GM23338 (cell line): ENCODE results near the gene ITIH3. TPM values are rescaled to one million over a fixed set of nuclear protein-coding genes. Genes with fewer than 3 reads are reported as not detected.

Source experiments
- ATAC-seq: fragments of 200-7000 bp; cut with Tn5 transposase; 3 replicates; pipeline ENCODE4 v1.9.1; 2020
- DNase-seq: peaks from one replicate; pipeline ENCODE4 v3.0.0-alpha.2; 2015; ENCODE audit warnings: low spot score
- H2AFZ ChIP-seq: fragments of 200-600 bp; sonication (generic); 2 replicates; pipeline ENCODE4 v1.8.0; 2016; ENCODE audit warnings: antibody characterized with exemption, mild to moderate bottlenecking, moderate library complexity
- H3F3A ChIP-seq: fragments of 200-600 bp; sonication (generic); replicated peaks from 2 replicates; pipeline ENCODE4 v1.8.0; 2017; ENCODE audit warnings: antibody characterized with exemption, mixed run types, low read depth
- H3K27ac ChIP-seq: fragments of 200-600 bp; sonication (generic); 2 replicates; pipeline ENCODE4 v1.6.1; 2016; ENCODE audit warnings: low read depth
- H3K27me3 ChIP-seq: fragments of 200-600 bp; sonication (generic); 2 replicates; pipeline ENCODE4 v1.8.0; 2016; ENCODE audit warnings: mild to moderate bottlenecking, mixed run types, moderate library complexity; ENCODE audit not compliant: insufficient read depth
- H3K36me3 ChIP-seq: fragments of 200-600 bp; sonication (generic); 2 replicates; pipeline ENCODE4 v1.8.0; 2016; ENCODE audit warnings: mild to moderate bottlenecking; ENCODE audit not compliant: insufficient read depth
- H3K4me1 ChIP-seq: fragments of 200-600 bp; sonication (generic); 2 replicates; pipeline ENCODE4 v1.8.0; 2016; ENCODE audit warnings: mild to moderate bottlenecking, moderate library complexity; ENCODE audit not compliant: insufficient read depth
- H3K4me2 ChIP-seq: fragments of 200-600 bp; sonication (generic); 2 replicates; pipeline ENCODE4 v1.7.1; 2017; ENCODE audit warnings: mixed run types
- H3K4me3 ChIP-seq: fragments of 200-600 bp; sonication (generic); 2 replicates; pipeline ENCODE4 v1.6.1; 2016; ENCODE audit warnings: mixed run types
- H3K79me2 ChIP-seq: fragments of 200-600 bp; sonication (generic); replicated peaks from 2 replicates; pipeline ENCODE4 v1.8.0; 2017; ENCODE audit warnings: mild to moderate bottlenecking; ENCODE audit not compliant: insufficient read depth
- H3K9me2 ChIP-seq: fragments of 200-600 bp; sonication (generic); 2 replicates; pipeline ENCODE4 v1.8.0; 2017; ENCODE audit not compliant: insufficient read depth
- H4K20me1 ChIP-seq: fragments of 200-600 bp; sonication (generic); replicated peaks from 2 replicates; pipeline ENCODE4 v1.8.0; 2017; ENCODE audit warnings: mild to moderate bottlenecking; ENCODE audit not compliant: insufficient read depth
- H3K27ac Mint-ChIP-seq: 2 replicates; pipeline ENCODE4 v1.8.0; 2020; ENCODE audit warnings: inconsistent platforms, mild to moderate bottlenecking, moderate library complexity, mixed read lengths
- H3K27me3 Mint-ChIP-seq: 3 replicates; pipeline ENCODE4 v1.8.0; 2022; ENCODE audit warnings: low read depth, mild to moderate bottlenecking, moderate library complexity, mixed read lengths, inconsistent platforms; ENCODE audit not compliant: insufficient read depth, poor library complexity
- H3K36me3 Mint-ChIP-seq: 3 replicates; pipeline ENCODE4 v1.8.0; 2021; ENCODE audit warnings: low read depth, mild to moderate bottlenecking, inconsistent platforms, moderate library complexity, mixed read lengths
- H3K4me1 Mint-ChIP-seq: 3 replicates; pipeline ENCODE4 v1.8.0; 2020; ENCODE audit warnings: mild to moderate bottlenecking, inconsistent platforms, mixed read lengths
- H3K4me3 Mint-ChIP-seq: 3 replicates; pipeline ENCODE4 v1.8.0; 2021; ENCODE audit warnings: moderate library complexity, mild to moderate bottlenecking, inconsistent platforms, mixed read lengths
- H3K9me3 Mint-ChIP-seq: 3 replicates; pipeline ENCODE4 v1.8.0; 2020; ENCODE audit warnings: moderate library complexity, mild to moderate bottlenecking, inconsistent platforms, mixed read lengths
- CREB1 ChIP-seq: fragments of 250-450 bp; sonication (Bioruptor Pico); IDR thresholded peaks from 2 replicates; pipeline ENCODE4 v1.5.0; 2020; ENCODE audit warnings: low read depth, mild to moderate bottlenecking, moderate library complexity
- ETS1 ChIP-seq: IDR thresholded peaks from 2 replicates; pipeline ENCODE4 v1.6.1; 2016; ENCODE audit warnings: antibody characterized with exemption
- POLR2AphosphoS5 ChIP-seq: IDR thresholded peaks from 2 replicates; pipeline ENCODE4 v1.6.1; 2016; ENCODE audit warnings: antibody characterized with exemption, low read depth
- STAT1 ChIP-seq: IDR thresholded peaks from one replicate; pipeline ENCODE4 v1.6.1; 2016; ENCODE audit warnings: antibody characterized with exemption; ENCODE audit not compliant: unreplicated experiment
- polyA plus RNA-seq: library from polyadenylated mRNA; unstranded; fragments of >200 nt; fragmentation: Nextera tagmentation; extraction: Ambion mirVana; gene quantifications from 2 replicates; pipeline ENCODE4 v1.2.1, GENCODE V29; 2016
- total RNA-seq: library from RNA; depleted of rRNA; stranded (reverse); fragments of >200 nt; shearing (Covaris generic); gene quantifications from 2 replicates; pipeline ENCODE4 v1.2.3, GENCODE V29; 2014
- TF ChIP-seq, protein P1 (sequence below), 2 experiments: fragments of 200-600 bp in 1 of 2; sonication (generic) in 1 of 2; conservative IDR thresholded peaks; 2 replicates each; pipeline versions ENCODE4 v1.5.1 to v1.6.1; 2016 to 2017; ENCODE audit warnings: antibody characterized with exemption in 2 of 2, low read depth in 2 of 2, mild to moderate bottlenecking in 2 of 2, moderate library complexity in 1 of 2
- TF ChIP-seq, protein P2 (sequence below): IDR thresholded peaks from one replicate; pipeline ENCODE4 v1.6.1; 2018; ENCODE audit warnings: antibody characterized with exemption; ENCODE audit not compliant: unreplicated experiment

The ITIH3 gene
- total and polyA plus RNA-seq, 2 experiments from 2014 or later: not detected

DNA sequence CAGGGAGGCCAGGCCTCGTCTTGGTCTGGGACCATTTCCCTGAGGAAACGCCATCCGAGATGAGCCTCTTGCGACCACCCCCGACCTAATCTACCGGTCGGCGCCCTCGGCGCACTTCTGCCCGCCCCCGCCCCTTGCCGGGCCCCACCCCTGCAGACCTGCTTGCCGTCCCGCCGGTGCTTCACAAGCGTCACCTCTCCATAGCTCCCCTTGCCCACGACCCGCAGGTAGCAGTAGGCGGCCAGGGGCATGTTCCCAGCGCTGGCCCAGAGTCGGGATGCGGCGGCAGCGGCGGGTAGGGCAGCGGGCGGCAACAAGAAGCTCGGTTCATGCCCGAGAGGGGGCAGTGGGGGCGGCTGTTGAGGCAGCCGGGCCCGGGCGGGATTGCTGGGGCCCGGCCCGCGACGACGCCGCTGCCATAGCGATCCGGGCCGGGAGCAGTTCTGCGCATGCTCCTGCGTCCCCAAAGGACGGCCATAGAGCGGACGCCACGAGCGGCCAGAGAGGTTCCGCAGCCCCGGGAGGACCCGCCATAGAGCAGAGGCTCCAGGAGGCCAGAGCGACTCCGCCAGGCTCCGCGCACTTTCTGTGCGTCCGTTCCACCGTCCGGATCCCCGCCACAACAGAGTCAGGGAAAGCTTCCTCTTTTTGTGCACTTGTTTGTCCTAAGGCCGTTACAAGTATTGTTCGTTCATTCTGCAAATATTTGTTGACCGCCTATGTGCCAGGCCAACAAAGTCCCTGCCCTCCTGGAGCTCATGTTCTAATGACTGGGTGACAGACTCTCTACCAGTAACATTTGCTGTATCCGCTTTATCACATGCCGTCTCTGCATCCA, 23.9 kb upstream of the ITIH3 start, which contains the start of gene NEK4:
Gene NEK4 (minus strand): TSS at position 445 of the 838 bp plus-strand sequence. CDS start 194 bp downstream, at position 251.
- H3K27ac ChIP-seq: peak within 1 kb of the TSS; percentile 89
- peak within 1 kb of the TSS; percentile 100 for H2AFZ ChIP-seq
- peaks cover 14% of the 10 kb centered on the region for H3K36me3 ChIP-seq
- H3K27me3 ChIP-seq: no peaks in the 10 kb centered on the region
- ATAC-seq (peak; percentile 97), DNase-seq (peak; percentile 96)
- peaks cover 8% of the 10 kb centered on the region for H3K4me1 ChIP-seq
- peaks cover 8% of the 10 kb centered on the region; the same call in 1 of the 2 replicates for H4K20me1 ChIP-seq
- H3K27me3 Mint-ChIP-seq: peaks cover 8% of the 10 kb centered on the region
- peaks cover 17% of the 10 kb centered on the region for H3K36me3 Mint-ChIP-seq
- peaks cover 7% of the 10 kb centered on the region; the same call in 2 of the 3 replicates for H3K4me1 Mint-ChIP-seq
- TF ChIP-seq STAT1 (no peak), POLR2AphosphoS5 (peak; percentile 90), CREB1 (peak; percentile 82), ETS1 (no peak)
- TF ChIP-seq, protein P1, sequence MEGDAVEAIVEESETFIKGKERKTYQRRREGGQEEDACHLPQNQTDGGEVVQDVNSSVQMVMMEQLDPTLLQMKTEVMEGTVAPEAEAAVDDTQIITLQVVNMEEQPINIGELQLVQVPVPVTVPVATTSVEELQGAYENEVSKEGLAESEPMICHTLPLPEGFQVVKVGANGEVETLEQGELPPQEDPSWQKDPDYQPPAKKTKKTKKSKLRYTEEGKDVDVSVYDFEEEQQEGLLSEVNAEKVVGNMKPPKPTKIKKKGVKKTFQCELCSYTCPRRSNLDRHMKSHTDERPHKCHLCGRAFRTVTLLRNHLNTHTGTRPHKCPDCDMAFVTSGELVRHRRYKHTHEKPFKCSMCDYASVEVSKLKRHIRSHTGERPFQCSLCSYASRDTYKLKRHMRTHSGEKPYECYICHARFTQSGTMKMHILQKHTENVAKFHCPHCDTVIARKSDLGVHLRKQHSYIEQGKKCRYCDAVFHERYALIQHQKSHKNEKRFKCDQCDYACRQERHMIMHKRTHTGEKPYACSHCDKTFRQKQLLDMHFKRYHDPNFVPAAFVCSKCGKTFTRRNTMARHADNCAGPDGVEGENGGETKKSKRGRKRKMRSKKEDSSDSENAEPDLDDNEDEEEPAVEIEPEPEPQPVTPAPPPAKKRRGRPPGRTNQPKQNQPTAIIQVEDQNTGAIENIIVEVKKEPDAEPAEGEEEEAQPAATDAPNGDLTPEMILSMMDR (conservative IDR thresholded peaks at IDR 0.05; ENCODE audit: low read depth in 2 of 2): no peak
- TF ChIP-seq, protein P2, sequence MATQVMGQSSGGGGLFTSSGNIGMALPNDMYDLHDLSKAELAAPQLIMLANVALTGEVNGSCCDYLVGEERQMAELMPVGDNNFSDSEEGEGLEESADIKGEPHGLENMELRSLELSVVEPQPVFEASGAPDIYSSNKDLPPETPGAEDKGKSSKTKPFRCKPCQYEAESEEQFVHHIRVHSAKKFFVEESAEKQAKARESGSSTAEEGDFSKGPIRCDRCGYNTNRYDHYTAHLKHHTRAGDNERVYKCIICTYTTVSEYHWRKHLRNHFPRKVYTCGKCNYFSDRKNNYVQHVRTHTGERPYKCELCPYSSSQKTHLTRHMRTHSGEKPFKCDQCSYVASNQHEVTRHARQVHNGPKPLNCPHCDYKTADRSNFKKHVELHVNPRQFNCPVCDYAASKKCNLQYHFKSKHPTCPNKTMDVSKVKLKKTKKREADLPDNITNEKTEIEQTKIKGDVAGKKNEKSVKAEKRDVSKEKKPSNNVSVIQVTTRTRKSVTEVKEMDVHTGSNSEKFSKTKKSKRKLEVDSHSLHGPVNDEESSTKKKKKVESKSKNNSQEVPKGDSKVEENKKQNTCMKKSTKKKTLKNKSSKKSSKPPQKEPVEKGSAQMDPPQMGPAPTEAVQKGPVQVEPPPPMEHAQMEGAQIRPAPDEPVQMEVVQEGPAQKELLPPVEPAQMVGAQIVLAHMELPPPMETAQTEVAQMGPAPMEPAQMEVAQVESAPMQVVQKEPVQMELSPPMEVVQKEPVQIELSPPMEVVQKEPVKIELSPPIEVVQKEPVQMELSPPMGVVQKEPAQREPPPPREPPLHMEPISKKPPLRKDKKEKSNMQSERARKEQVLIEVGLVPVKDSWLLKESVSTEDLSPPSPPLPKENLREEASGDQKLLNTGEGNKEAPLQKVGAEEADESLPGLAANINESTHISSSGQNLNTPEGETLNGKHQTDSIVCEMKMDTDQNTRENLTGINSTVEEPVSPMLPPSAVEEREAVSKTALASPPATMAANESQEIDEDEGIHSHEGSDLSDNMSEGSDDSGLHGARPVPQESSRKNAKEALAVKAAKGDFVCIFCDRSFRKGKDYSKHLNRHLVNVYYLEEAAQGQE: no peak
- no peaks in the 10 kb centered on the region for H3K9me3 Mint-ChIP-seq
- H3K79me2 ChIP-seq: peaks cover 29% of the 10 kb centered on the region
- 0 out of 2 replicates have a peak, but pooled peaks cover 3% of the 10 kb centered on the region for H3F3A ChIP-seq
- H3K9me2 ChIP-seq: no peaks in the 10 kb centered on the region
- H3K4me3 Mint-ChIP-seq: peak within 1 kb of the TSS; percentile 86
- H3K4me3 ChIP-seq: peak within 1 kb of the TSS; percentile 84
- peak within 1 kb of the TSS; percentile 97 for H3K27ac Mint-ChIP-seq
- H3K4me2 ChIP-seq: peak within 1 kb of the TSS; percentile 96

DNA sequence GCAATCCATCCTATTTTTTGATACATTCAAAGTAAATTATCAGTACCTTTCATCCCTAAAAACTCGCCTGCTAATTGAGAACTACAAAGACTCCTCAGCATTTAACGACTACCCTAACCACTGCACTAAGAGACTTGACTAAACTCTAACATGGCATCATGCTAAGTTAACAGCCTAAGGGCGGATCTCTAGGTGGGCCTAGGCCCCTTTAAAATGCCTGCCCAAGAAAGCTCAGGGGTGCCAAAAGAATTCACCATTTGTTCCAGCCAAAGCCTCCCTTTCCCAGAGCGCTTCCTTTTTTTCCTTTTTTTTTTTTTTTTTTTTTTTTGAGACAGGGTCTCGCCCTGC, 23.3 kb upstream of the ITIH3 start:
- peak overlapping the region; percentile 96 for H3K4me2 ChIP-seq
- peak; percentile 43 for DNase-seq
- H3K4me1 Mint-ChIP-seq: peaks cover 7% of the 10 kb centered on the region; the same call in 2 of the 3 replicates
- H3K79me2 ChIP-seq: peaks cover 29% of the 10 kb centered on the region
- peak overlapping the region; percentile 100 for H2AFZ ChIP-seq
- H3K27me3 Mint-ChIP-seq: peaks cover 8% of the 10 kb centered on the region
- peak overlapping the region; percentile 89 for H3K27ac ChIP-seq
- no peaks in the 10 kb centered on the region for H3K9me2 ChIP-seq
- H3K9me3 Mint-ChIP-seq: no peaks in the 10 kb centered on the region
- peaks cover 8% of the 10 kb centered on the region for H3K36me3 ChIP-seq
- H3K36me3 Mint-ChIP-seq: peaks cover 11% of the 10 kb centered on the region; the same call in 2 of the 3 replicates
- peak; percentile 16 for ATAC-seq
- no peaks in the 10 kb centered on the region for H3K27me3 ChIP-seq
- 0 out of 2 replicates have a peak, but pooled peaks cover 3% of the 10 kb centered on the region for H3F3A ChIP-seq
- peak overlapping the region; percentile 84 for H3K4me3 ChIP-seq
- H3K27ac Mint-ChIP-seq: peak overlapping the region; percentile 97
- H3K4me3 Mint-ChIP-seq: peak overlapping the region; percentile 86
- peaks cover 8% of the 10 kb centered on the region for H3K4me1 ChIP-seq
- peaks cover 8% of the 10 kb centered on the region; the same call in 1 of the 2 replicates for H4K20me1 ChIP-seq
- TF ChIP-seq STAT1: no peak
